Measurements from ENCODE around the gene EIF2S2.
"Not testable (repeated sequence)": the region's sequence is repeated elsewhere in the genome, so short reads cannot be mapped to it uniquely, and the experiment has no call there.

The EIF2S2 gene

DNA sequence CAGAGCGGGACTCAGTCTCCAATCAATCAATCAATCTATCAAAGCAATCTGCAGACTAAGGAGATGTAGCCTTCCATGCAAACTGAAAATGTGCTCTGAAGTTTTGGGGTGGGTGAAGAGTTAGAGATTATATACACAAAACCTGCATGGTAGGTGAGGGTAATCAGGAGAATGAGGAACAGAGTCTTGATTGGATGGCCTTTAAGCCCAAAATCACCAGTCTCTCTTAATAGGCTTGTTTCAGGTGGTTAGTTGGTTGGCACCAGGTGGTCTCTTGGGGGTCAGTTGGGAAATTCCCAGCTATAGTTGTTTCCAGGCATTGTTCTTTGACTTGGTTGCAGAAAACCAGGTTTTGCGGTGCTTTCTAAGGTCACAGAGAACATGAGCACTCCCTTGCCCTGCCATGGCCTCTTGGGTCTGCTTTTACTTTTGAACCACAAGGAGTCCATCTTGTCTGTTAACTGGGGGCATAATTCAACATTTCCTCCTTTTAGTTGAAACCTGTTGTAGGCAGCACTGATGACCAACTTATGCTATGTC lies 33.3 kb upstream of the EIF2S2 start:
- ChIA-PET POLR2A (no interaction called here), CTCF (interaction anchor here (1.2 kb wide), 1 partner anchor 15 kb away, joined by 3 read pairs; no protein-coding TSS in a partner anchor)
- Histone ChIP-seq H3K4me3 (ENCODE audit: control insufficient read depth in 1 of 7, extremely low read depth in 1 of 7, insufficient read depth in 4 of 7, low read depth in 2 of 7, low read length in 6 of 7) (no peak overlapping the region), H3K36me3 (ENCODE audit: control insufficient read depth in 4 of 4, insufficient read depth in 4 of 4, low read length in 3 of 4) (no peaks in the 10 kb centered on the region), H3K27ac (ENCODE audit: insufficient read depth in 1 of 2, low read depth in 1 of 2, low read length in 2 of 2, poor library complexity in 1 of 2, severe bottlenecking in 2 of 2) (no peak overlapping the region), H3K9me3 (ENCODE audit: control extremely low read depth in 1 of 5, control insufficient read depth in 4 of 5, insufficient read depth in 2 of 5, low read depth in 1 of 5, low read length in 4 of 5) (no peaks in the 10 kb centered on the region), H3K4me1 (ENCODE audit: control extremely low read depth in 1 of 4, control insufficient read depth in 4 of 4, insufficient read depth in 4 of 4, low read length in 3 of 4) (no peaks in the 10 kb centered on the region), H3K27me3 (replicated peaks in 2 of 5; ENCODE audit: control insufficient read depth in 4 of 5, insufficient read depth in 5 of 5, low read length in 4 of 5) (peaks cover 0 to 2% (median 0%) of the 10 kb centered on the region in 5 experiments)
- no peak for DNase-seq
- WGBS (ENCODE audit: insufficient coverage) = 100% methylated on average over 1 of the region's 2 CpGs

DNA sequence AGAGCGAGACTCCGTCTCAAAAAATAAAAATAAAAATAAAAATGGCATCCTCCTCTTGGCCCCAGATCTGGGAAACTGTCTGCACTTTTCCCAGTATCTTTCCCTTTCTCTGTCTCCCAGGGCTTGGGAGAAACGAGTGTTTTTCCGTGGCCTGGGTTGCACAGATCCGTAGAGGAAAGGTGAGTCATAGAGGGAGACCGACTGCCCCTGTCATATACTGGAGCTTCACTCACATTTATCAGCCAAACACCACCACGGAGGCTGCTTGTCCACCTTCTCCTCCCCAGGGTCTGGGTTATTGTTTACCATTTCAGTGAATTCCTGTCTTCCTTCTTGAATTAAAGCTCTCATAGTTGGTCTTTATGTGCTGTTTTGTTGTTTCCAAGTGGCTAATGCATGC lies 31.9 kb upstream of the EIF2S2 start:
- H3K4me3 ChIP-seq (ENCODE audit: control insufficient read depth in 1 of 7, extremely low read depth in 1 of 7, insufficient read depth in 4 of 7, low read depth in 2 of 7, low read length in 6 of 7) = no peak overlapping the region
- no peaks in the 10 kb centered on the region for H3K36me3 ChIP-seq (ENCODE audit: control insufficient read depth in 4 of 4, insufficient read depth in 4 of 4, low read length in 3 of 4)
- 100% methylated on average over 5 of the region's 7 CpGs for WGBS (ENCODE audit: insufficient coverage)
- no peaks in the 10 kb centered on the region for H3K4me1 ChIP-seq (ENCODE audit: control extremely low read depth in 1 of 4, control insufficient read depth in 4 of 4, insufficient read depth in 4 of 4, low read length in 3 of 4)
- DNase-seq = no peak
- CTCF ChIA-PET = no interaction called here
- POLR2A ChIA-PET = no interaction called here
- H3K9me3 ChIP-seq (ENCODE audit: control extremely low read depth in 1 of 5, control insufficient read depth in 4 of 5, insufficient read depth in 2 of 5, low read depth in 1 of 5, low read length in 4 of 5) = no peaks in the 10 kb centered on the region
- H3K27me3 ChIP-seq (replicated peaks in 2 of 5; ENCODE audit: control insufficient read depth in 4 of 5, insufficient read depth in 5 of 5, low read length in 4 of 5) = peaks cover 0 to 2% (median 0%) of the 10 kb centered on the region in 5 experiments
- H3K27ac ChIP-seq (ENCODE audit: insufficient read depth in 1 of 2, low read depth in 1 of 2, low read length in 2 of 2, poor library complexity in 1 of 2, severe bottlenecking in 2 of 2) = no peak overlapping the region

DNA sequence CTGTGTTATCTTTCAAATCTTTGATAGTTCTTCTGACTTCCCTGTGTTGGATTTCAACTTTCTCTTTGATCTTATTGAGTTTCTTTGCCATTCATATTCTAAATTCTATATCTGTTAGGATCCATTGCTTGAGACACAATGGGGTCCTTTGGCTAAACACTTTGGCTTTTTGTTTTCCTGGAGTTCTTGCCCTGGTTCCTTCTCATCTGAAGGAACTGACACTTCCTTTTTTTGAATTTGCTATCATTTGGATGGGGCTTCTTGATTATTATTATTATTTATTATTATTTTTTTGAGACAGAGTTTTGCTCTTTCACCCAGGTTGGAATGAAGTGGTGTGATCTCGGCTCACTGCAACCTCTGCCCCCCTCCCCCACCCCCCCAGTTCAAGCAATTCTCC lies 30.1 kb upstream of the EIF2S2 start:
- DNase-seq = no peak
- H3K36me3 ChIP-seq (ENCODE audit: control insufficient read depth in 4 of 4, insufficient read depth in 4 of 4, low read length in 3 of 4) = no peaks in the 10 kb centered on the region
- H3K9me3 ChIP-seq (ENCODE audit: control extremely low read depth in 1 of 5, control insufficient read depth in 4 of 5, insufficient read depth in 2 of 5, low read depth in 1 of 5, low read length in 4 of 5) = no peaks in the 10 kb centered on the region
- ChIA-PET CTCF (no interaction called here), POLR2A (no interaction called here)
- H3K27me3 ChIP-seq (replicated peaks in 2 of 5; ENCODE audit: control insufficient read depth in 4 of 5, insufficient read depth in 5 of 5, low read length in 4 of 5) = peaks cover 0 to 2% (median 0%) of the 10 kb centered on the region in 5 experiments
- no peak overlapping the region for H3K27ac ChIP-seq (ENCODE audit: insufficient read depth in 1 of 2, low read depth in 1 of 2, low read length in 2 of 2, poor library complexity in 1 of 2, severe bottlenecking in 2 of 2)
- no peak overlapping the region for H3K4me3 ChIP-seq (ENCODE audit: control insufficient read depth in 1 of 7, extremely low read depth in 1 of 7, insufficient read depth in 4 of 7, low read depth in 2 of 7, low read length in 6 of 7)
- no peaks in the 10 kb centered on the region for H3K4me1 ChIP-seq (ENCODE audit: control extremely low read depth in 1 of 4, control insufficient read depth in 4 of 4, insufficient read depth in 4 of 4, low read length in 3 of 4)
- no CpG with 5 or more reads among the region's 1 CpG for WGBS (ENCODE audit: insufficient coverage)

DNA sequence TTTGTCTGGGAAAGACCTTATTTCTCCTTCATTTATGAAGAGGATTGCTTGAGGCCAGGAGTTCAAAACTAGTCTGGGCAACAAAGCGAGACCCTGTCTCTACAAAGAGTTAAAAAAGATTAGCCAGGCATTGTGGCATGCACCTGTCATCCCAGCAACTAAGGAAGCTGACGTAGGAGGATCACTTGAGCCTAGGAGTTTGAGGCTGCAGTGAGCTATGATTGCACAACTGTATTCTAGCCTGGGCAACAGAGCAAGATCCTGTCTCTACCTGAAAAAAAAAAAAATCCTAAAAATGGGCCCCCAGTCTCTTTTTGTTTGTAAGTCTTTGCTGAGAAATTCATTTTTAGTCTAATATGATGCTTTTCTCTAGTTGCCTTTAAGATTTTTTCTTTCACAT lies 29.2 kb upstream of the EIF2S2 start:
- POLR2A ChIA-PET = no interaction called here
- DNase-seq = no peak
- Histone ChIP-seq H3K27ac (ENCODE audit: insufficient read depth in 1 of 2, low read depth in 1 of 2, low read length in 2 of 2, poor library complexity in 1 of 2, severe bottlenecking in 2 of 2) (no peak overlapping the region), H3K27me3 (replicated peaks in 2 of 5; ENCODE audit: control insufficient read depth in 4 of 5, insufficient read depth in 5 of 5, low read length in 4 of 5) (peaks cover 0 to 2% (median 0%) of the 10 kb centered on the region in 5 experiments), H3K36me3 (ENCODE audit: control insufficient read depth in 4 of 4, insufficient read depth in 4 of 4, low read length in 3 of 4) (no peaks in the 10 kb centered on the region), H3K4me3 (ENCODE audit: control insufficient read depth in 1 of 7, extremely low read depth in 1 of 7, insufficient read depth in 4 of 7, low read depth in 2 of 7, low read length in 6 of 7) (no peak overlapping the region), H3K9me3 (ENCODE audit: control extremely low read depth in 1 of 5, control insufficient read depth in 4 of 5, insufficient read depth in 2 of 5, low read depth in 1 of 5, low read length in 4 of 5) (no peaks in the 10 kb centered on the region), H3K4me1 (ENCODE audit: control extremely low read depth in 1 of 4, control insufficient read depth in 4 of 4, insufficient read depth in 4 of 4, low read length in 3 of 4) (no peaks in the 10 kb centered on the region)
- CTCF ChIA-PET = no interaction called here
- 96% methylated on average over 2 of the region's 2 CpGs for WGBS (ENCODE audit: insufficient coverage)

DNA sequence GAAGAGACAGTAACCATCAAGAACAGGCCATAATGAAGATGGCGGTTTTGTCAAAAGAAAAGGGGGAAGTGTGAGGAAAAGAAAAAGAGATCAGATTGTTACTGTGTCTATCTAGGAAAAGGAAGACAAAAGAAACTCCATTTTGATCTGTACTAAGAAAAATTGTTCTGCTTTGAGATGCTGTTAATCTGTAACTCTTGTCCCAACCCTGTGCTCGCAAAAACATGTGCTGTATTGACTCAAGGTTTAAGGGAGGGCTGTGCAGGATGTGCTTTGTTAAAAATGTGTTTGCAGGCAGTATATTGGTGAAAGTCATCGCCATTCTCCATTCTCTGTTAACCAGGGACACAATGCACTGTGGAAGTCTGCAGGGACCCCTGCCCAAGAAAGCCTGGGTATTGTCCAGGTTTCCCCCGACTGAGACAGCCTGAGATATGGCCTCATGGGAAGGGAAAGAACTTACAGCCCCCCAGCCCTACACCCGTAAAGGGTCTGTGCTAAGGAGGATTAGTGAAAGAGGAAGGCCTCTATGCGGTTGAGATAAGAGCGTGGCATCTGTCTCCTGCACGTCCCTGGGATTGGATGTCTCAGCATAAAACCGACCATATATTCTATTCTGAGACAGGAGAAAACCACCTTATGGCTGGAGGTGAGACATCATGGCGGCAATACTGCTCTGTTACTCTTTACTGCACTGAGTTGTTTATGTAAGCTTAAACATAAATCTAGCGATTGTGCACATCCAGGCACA lies 23.7 kb upstream of the EIF2S2 start:
- peak in 2 of 3 donors; percentile 16 to 28 for DNase-seq
- not testable (repeated sequence) for H3K27me3 ChIP-seq (replicated peaks in 2 of 5; ENCODE audit: control insufficient read depth in 4 of 5, insufficient read depth in 5 of 5, low read length in 4 of 5)
- CTCF ChIA-PET = interaction anchor here (1.4 kb wide), 1 partner anchor 23 kb away, joined by 4 read pairs; the partner anchor contains the start of gene EIF2S2

DNA sequence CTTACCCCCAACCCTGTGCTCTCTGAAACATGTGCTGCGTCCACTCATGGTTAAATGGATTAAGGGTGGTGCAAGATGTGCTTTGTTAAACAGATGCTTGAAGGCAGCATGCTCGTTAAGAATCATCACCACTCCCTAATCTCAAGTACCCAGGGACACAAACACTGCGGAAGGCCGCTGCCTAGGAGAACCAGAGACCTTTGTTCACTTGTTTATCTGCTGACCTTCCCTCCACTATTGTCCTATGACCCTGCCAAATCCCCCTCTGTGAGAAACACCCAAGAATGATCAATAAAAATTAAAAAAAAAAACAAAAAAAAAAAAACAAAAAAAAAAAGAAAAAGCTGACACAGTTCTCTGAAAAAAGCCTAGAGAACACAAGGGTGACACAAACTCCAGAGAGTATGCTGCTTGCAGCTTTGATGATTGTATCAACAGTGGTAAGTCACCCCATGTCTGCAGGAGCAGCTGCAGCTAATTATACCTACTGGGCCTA lies 21.4 kb upstream of the EIF2S2 start:
- H3K27me3 ChIP-seq (replicated peaks in 2 of 5; ENCODE audit: control insufficient read depth in 4 of 5, insufficient read depth in 5 of 5, low read length in 4 of 5); POLR2A ChIA-PET: not testable (repeated sequence)

More for the DNA sequence above, 23.7 kb upstream of the EIF2S2 start:
- H3K4me3 ChIP-seq (ENCODE audit: control insufficient read depth in 1 of 7, extremely low read depth in 1 of 7, insufficient read depth in 4 of 7, low read depth in 2 of 7, low read length in 6 of 7); H3K9me3 ChIP-seq (ENCODE audit: control extremely low read depth in 1 of 5, control insufficient read depth in 4 of 5, insufficient read depth in 2 of 5, low read depth in 1 of 5, low read length in 4 of 5); H3K36me3 ChIP-seq (ENCODE audit: control insufficient read depth in 4 of 4, insufficient read depth in 4 of 4, low read length in 3 of 4); POLR2A ChIA-PET; H3K27ac ChIP-seq (ENCODE audit: insufficient read depth in 1 of 2, low read depth in 1 of 2, low read length in 2 of 2, poor library complexity in 1 of 2, severe bottlenecking in 2 of 2); H3K4me1 ChIP-seq (ENCODE audit: control extremely low read depth in 1 of 4, control insufficient read depth in 4 of 4, insufficient read depth in 4 of 4, low read length in 3 of 4): not testable (repeated sequence)
- whole genome bisulfite sequencing (ENCODE audit: insufficient coverage) = 94% methylated on average over 6 of the region's 11 CpGs

DNA sequence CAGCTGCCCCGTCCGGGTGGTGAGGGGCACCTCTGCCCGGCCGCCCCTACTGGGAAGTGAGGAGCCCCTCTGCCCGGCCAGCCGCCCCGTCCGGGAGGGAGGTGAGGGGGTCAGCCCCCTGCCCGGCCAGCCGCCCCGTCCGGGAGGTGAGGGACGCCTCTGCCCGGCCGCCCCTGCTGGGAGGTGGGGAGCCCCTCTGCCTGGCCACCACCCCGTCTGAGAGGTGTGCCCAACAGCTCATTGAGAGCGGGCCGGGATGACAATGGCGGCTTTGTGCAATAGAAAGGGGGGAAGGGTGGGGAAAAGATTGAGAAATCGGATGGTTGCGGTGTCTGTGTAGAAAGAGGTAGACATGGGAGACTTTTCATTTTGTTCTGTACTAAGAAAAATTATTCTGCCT lies 20.9 kb upstream of the EIF2S2 start:
- 97% methylated on average over 15 of the region's 21 CpGs for WGBS (ENCODE audit: insufficient coverage)
- POLR2A ChIA-PET = interaction anchor here (0.6 kb wide), 1 partner anchor 96 kb away, joined by 3 read pairs; no protein-coding TSS in a partner anchor
- H3K27ac ChIP-seq (ENCODE audit: insufficient read depth in 1 of 2, low read depth in 1 of 2, low read length in 2 of 2, poor library complexity in 1 of 2, severe bottlenecking in 2 of 2); CTCF ChIA-PET; H3K36me3 ChIP-seq (ENCODE audit: control insufficient read depth in 4 of 4, insufficient read depth in 4 of 4, low read length in 3 of 4); H3K27me3 ChIP-seq (replicated peaks in 2 of 5; ENCODE audit: control insufficient read depth in 4 of 5, insufficient read depth in 5 of 5, low read length in 4 of 5); H3K4me1 ChIP-seq (ENCODE audit: control extremely low read depth in 1 of 4, control insufficient read depth in 4 of 4, insufficient read depth in 4 of 4, low read length in 3 of 4); H3K4me3 ChIP-seq (ENCODE audit: control insufficient read depth in 1 of 7, extremely low read depth in 1 of 7, insufficient read depth in 4 of 7, low read depth in 2 of 7, low read length in 6 of 7); H3K9me3 ChIP-seq (ENCODE audit: control extremely low read depth in 1 of 5, control insufficient read depth in 4 of 5, insufficient read depth in 2 of 5, low read depth in 1 of 5, low read length in 4 of 5); DNase-seq: not testable (repeated sequence)

More for the DNA sequence above, 21.4 kb upstream of the EIF2S2 start:
- H3K9me3 ChIP-seq (ENCODE audit: control extremely low read depth in 1 of 5, control insufficient read depth in 4 of 5, insufficient read depth in 2 of 5, low read depth in 1 of 5, low read length in 4 of 5); H3K27ac ChIP-seq (ENCODE audit: insufficient read depth in 1 of 2, low read depth in 1 of 2, low read length in 2 of 2, poor library complexity in 1 of 2, severe bottlenecking in 2 of 2); H3K36me3 ChIP-seq (ENCODE audit: control insufficient read depth in 4 of 4, insufficient read depth in 4 of 4, low read length in 3 of 4); H3K4me1 ChIP-seq (ENCODE audit: control extremely low read depth in 1 of 4, control insufficient read depth in 4 of 4, insufficient read depth in 4 of 4, low read length in 3 of 4); H3K4me3 ChIP-seq (ENCODE audit: control insufficient read depth in 1 of 7, extremely low read depth in 1 of 7, insufficient read depth in 4 of 7, low read depth in 2 of 7, low read length in 6 of 7); CTCF ChIA-PET; DNase-seq: not testable (repeated sequence)
- no CpG with 5 or more reads among the region's 4 CpGs for WGBS (ENCODE audit: insufficient coverage)
